Keratinocyte (primary cell): ENCODE data around the gene DCDC2B.

Experiments
- CTCF ChIP-seq, 3 experiments: IDR thresholded peaks in 1 of 3; conservative IDR thresholded peaks in 1 of 3; optimal IDR thresholded peaks in 1 of 3; 2 replicates in 2 of 3; 3 replicates in 1 of 3; pipeline versions ENCODE3 to v1.5.1; 2011; ENCODE audit warnings: low read length in 3 of 3, mild to moderate bottlenecking in 3 of 3, moderate library complexity in 2 of 3, control low read depth in 1 of 3, inconsistent platforms in 1 of 3; ENCODE audit not compliant: insufficient read depth in 2 of 3; ENCODE audit errors: extremely low read depth in 1 of 3
- EZH2 ChIP-seq: IDR thresholded peaks from one replicate; pipeline ENCODE4 v1.6.1; 2012; ENCODE audit warnings: inconsistent platforms, mild to moderate bottlenecking, low read length, moderate library complexity

GRCh38 chr1:32199043-32199716 lies 9.7 kb upstream of the DCDC2B start:
- TF ChIP-seq CTCF (optimal IDR thresholded peaks at IDR 0.05 in 1 of 3, IDR thresholded peaks at IDR 0.05 in 1 of 3, conservative IDR thresholded peaks at IDR 0.05 in 1 of 3; ENCODE audit: extremely low read depth in 1 of 3, insufficient read depth in 2 of 3, low read length in 3 of 3) (no peak), EZH2 (no peak)
